Mesenchymal stem cell (in vitro differentiated cells and primary cell): Measurements from ENCODE around the gene FOSL1. TPM values are rescaled to one million over a fixed set of nuclear protein-coding genes. Genes with fewer than 3 reads are reported as not detected.

ENCODE experiments used
- DNase-seq: peaks from one replicate; pipeline ENCODE4 v3.0.0-alpha.2; 2013
- H2AFZ ChIP-seq: one replicate; pipeline ENCODE4 v1.6.1; 2013; ENCODE audit warnings: low read depth, mild to moderate bottlenecking, control low read depth, inconsistent platforms, low read length, moderate library complexity
- H2AK5ac ChIP-seq: 2 replicates; pipeline ENCODE4 v1.6.1; 2013; ENCODE audit warnings: low read length, moderate library complexity, mild to moderate bottlenecking, inconsistent platforms; ENCODE audit not compliant: severe bottlenecking
- H2BK120ac ChIP-seq: one replicate; pipeline ENCODE4 v1.6.1; 2013; ENCODE audit warnings: low read depth, mild to moderate bottlenecking, inconsistent platforms, low read length, moderate library complexity
- H2BK12ac ChIP-seq, 2 experiments: one replicate each; pipeline ENCODE4 v1.6.1; 2013; ENCODE audit warnings: inconsistent platforms in 2 of 2, low read length in 2 of 2, mild to moderate bottlenecking in 2 of 2, moderate library complexity in 2 of 2, control low read depth in 1 of 2
- H2BK15ac ChIP-seq: one replicate; pipeline ENCODE4 v1.6.1; 2013; ENCODE audit warnings: mild to moderate bottlenecking, low read depth, inconsistent platforms; ENCODE audit not compliant: poor library complexity, severe bottlenecking
- H2BK5ac ChIP-seq: 2 replicates; pipeline ENCODE4 v1.6.1; 2013; ENCODE audit warnings: low read depth, mild to moderate bottlenecking, low read length, control low read depth, inconsistent platforms; ENCODE audit not compliant: poor library complexity, severe bottlenecking
- H3K14ac ChIP-seq, 2 experiments: one replicate each; pipeline ENCODE4 v1.6.1; 2013; ENCODE audit warnings: inconsistent platforms in 2 of 2, low read length in 2 of 2, control low read depth in 1 of 2, mild to moderate bottlenecking in 1 of 2, moderate library complexity in 1 of 2
- H3K18ac ChIP-seq, 2 experiments: one replicate each; pipeline ENCODE4 v1.6.1; 2013; ENCODE audit warnings: inconsistent platforms in 2 of 2, low read length in 2 of 2, control low read depth in 1 of 2, low read depth in 1 of 2, mild to moderate bottlenecking in 1 of 2
- H3K23ac ChIP-seq, 2 experiments: one replicate each; pipeline ENCODE4 v1.6.1; 2013; ENCODE audit warnings: inconsistent platforms in 2 of 2, low read length in 2 of 2, mild to moderate bottlenecking in 2 of 2, moderate library complexity in 2 of 2, control low read depth in 1 of 2
- H3K27ac ChIP-seq: 2 replicates; pipeline ENCODE4 v1.5.1; 2013; ENCODE audit warnings: mild to moderate bottlenecking, moderate library complexity, low read length, control low read depth, inconsistent platforms; ENCODE audit not compliant: poor library complexity, severe bottlenecking
- H3K27me3 ChIP-seq, 2 experiments: 2 replicates each; pipeline versions ENCODE4 v1.6.1 to v1.7.0; 2013; ENCODE audit warnings: low read length in 2 of 2, mild to moderate bottlenecking in 2 of 2, moderate library complexity in 2 of 2, control low read depth in 1 of 2, inconsistent platforms in 1 of 2; ENCODE audit not compliant: control insufficient read depth in 1 of 2, insufficient read depth in 1 of 2
- H3K36me3 ChIP-seq, 2 experiments: 2 replicates each; pipeline versions ENCODE4 v1.6.1 to v1.7.0; 2013; ENCODE audit warnings: low read length in 2 of 2, control low read depth in 1 of 2, inconsistent platforms in 1 of 2, low read depth in 1 of 2, mild to moderate bottlenecking in 1 of 2; ENCODE audit not compliant: insufficient read depth in 2 of 2, control insufficient read depth in 1 of 2
- H3K4ac ChIP-seq, 2 experiments: one replicate each; pipeline ENCODE4 v1.6.1; 2013; ENCODE audit warnings: inconsistent platforms in 2 of 2, low read length in 2 of 2, mild to moderate bottlenecking in 2 of 2, moderate library complexity in 2 of 2, control low read depth in 1 of 2, low read depth in 1 of 2
- H3K4me1 ChIP-seq: 2 replicates; pipeline ENCODE4 v1.6.1; 2013; ENCODE audit warnings: low read depth, low read length, control low read depth; ENCODE audit not compliant: control insufficient read depth, insufficient read depth
- H3K4me2 ChIP-seq: 2 replicates; pipeline ENCODE4 v1.6.1; 2013; ENCODE audit warnings: low read length, mild to moderate bottlenecking, inconsistent platforms; ENCODE audit not compliant: poor library complexity, severe bottlenecking
- H3K4me3 ChIP-seq, 2 experiments: 2 replicates each; pipeline versions ENCODE4 v1.5.1 to v1.7.0; 2013; ENCODE audit warnings: low read length in 2 of 2, mild to moderate bottlenecking in 2 of 2, control low read depth in 1 of 2, low read depth in 1 of 2; ENCODE audit not compliant: insufficient read depth in 1 of 2
- H3K79me1 ChIP-seq: replicated peaks from 2 replicates; pipeline ENCODE4 v1.6.1; 2013; ENCODE audit warnings: mild to moderate bottlenecking, control low read depth, low read length, inconsistent platforms; ENCODE audit not compliant: poor library complexity, severe bottlenecking
- H3K9ac ChIP-seq: 2 replicates; pipeline ENCODE4 v1.7.0; 2013; ENCODE audit warnings: mild to moderate bottlenecking, low read length, moderate library complexity
- H3K9me3 ChIP-seq: 2 replicates; pipeline ENCODE4 v1.7.0; 2013; ENCODE audit warnings: mild to moderate bottlenecking, low read length; ENCODE audit not compliant: control insufficient read depth
- H4K8ac ChIP-seq: one replicate; pipeline ENCODE4 v1.6.1; 2013; ENCODE audit warnings: inconsistent platforms, mild to moderate bottlenecking, low read length, moderate library complexity
- H4K91ac ChIP-seq: one replicate; pipeline ENCODE4 v1.6.1; 2013; ENCODE audit warnings: mild to moderate bottlenecking, low read length, inconsistent platforms
- WGBS: methylation state at CpG from one replicate; pipeline ENCODE4 v1.1.7; 2013; ENCODE audit warnings: mixed read lengths; 5-methylcytosine and 5-hydroxymethylcytosine counted together
- polyA plus RNA-seq, 2 experiments: library from polyadenylated mRNA; stranded (reverse); fragments of 200-250 nt; gene quantifications; one replicate each; pipeline ENCODE4 v1.2.3, GENCODE V29; 2013

Gene FOSL1
- polyA plus RNA-seq (2013, experiment 1 of 2) = 40.2 TPM
- polyA plus RNA-seq (2013, experiment 2 of 2) = 38.9 TPM

GRCh38 chr11:65900125-65900898 lies at the start of gene FOSL1:
Gene FOSL1, minus strand, starts transcription at chr11:65900388. Its CDS starts 49 bp downstream, at chr11:65900339.
- WGBS = 3% methylated on average over 73 of the region's 80 CpGs

GRCh38 chr11:65947603-65948125 lies 47.5 kb upstream of the FOSL1 start:
- H3K23ac ChIP-seq = no peak overlapping the region
- no peak overlapping the region for H3K27ac ChIP-seq
- WGBS = 86% methylated on average over 11 of the region's 12 CpGs
- no peaks in the 10 kb centered on the region for H3K79me1 ChIP-seq
- H3K9ac ChIP-seq = no peak overlapping the region
- H3K4me2 ChIP-seq = no peak overlapping the region
- H2BK12ac ChIP-seq = no peak overlapping the region
- H3K4ac ChIP-seq = no peak overlapping the region
- H4K8ac ChIP-seq = no peak overlapping the region
- H2BK15ac ChIP-seq = no peak overlapping the region
- no peak overlapping the region for H2BK5ac ChIP-seq
- H2BK120ac ChIP-seq = no peak overlapping the region
- no peak overlapping the region for H2AK5ac ChIP-seq
- no peak overlapping the region for H2AFZ ChIP-seq
- no peaks in the 10 kb centered on the region for H3K36me3 ChIP-seq
- no peaks in the 10 kb centered on the region for H3K9me3 ChIP-seq
- H4K91ac ChIP-seq = no peak overlapping the region
- peak overlapping the region in 1 of 2 experiments; percentile 59 for H3K14ac ChIP-seq
- H3K18ac ChIP-seq = no peak overlapping the region
- no peaks in the 10 kb centered on the region for H3K4me1 ChIP-seq
- DNase-seq = no peak
- peaks cover 0 to 13% of the 10 kb centered on the region in 2 experiments for H3K27me3 ChIP-seq
- H3K4me3 ChIP-seq = no peak overlapping the region

More at GRCh38 chr11:65900125-65900898, at the start of gene FOSL1:
- Histone ChIP-seq H3K9ac (peak within 1 kb of the TSS; percentile 100), H3K18ac (peak within 1 kb of the TSS; percentile 78 to 95), H3K4me1 (peaks cover 43% of the 10 kb centered on the region), H3K23ac (peak within 1 kb of the TSS in 1 of 2 experiments; percentile 97), H3K79me1 (peaks cover 2% of the 10 kb centered on the region), H3K14ac (peak within 1 kb of the TSS in 1 of 2 experiments; percentile 94), H4K91ac (peak within 1 kb of the TSS; percentile 83), H2AK5ac (peak within 1 kb of the TSS; percentile 57), H3K36me3 (peaks cover 20 to 28% of the 10 kb centered on the region in 2 experiments), H3K27ac (peak within 1 kb of the TSS; percentile 94), H4K8ac (peak within 1 kb of the TSS; percentile 84), H2BK15ac (peak within 1 kb of the TSS; percentile 73), H2BK5ac (peak within 1 kb of the TSS; percentile 95), H2AFZ (peak within 1 kb of the TSS; percentile 39), H2BK120ac (peak within 1 kb of the TSS; percentile 82), H3K9me3 (no peaks in the 10 kb centered on the region), H3K4me2 (peak within 1 kb of the TSS; percentile 92), H2BK12ac (peak within 1 kb of the TSS; percentile 52 to 95), H3K4me3 (peak within 1 kb of the TSS; percentile 80 to 98), H3K27me3 (no peaks in the 10 kb centered on the region), H3K4ac (peak within 1 kb of the TSS; percentile 80 to 91)
- peak; percentile 97 for DNase-seq

GRCh38 chr11:65947133-65947532 lies 46.9 kb upstream of the FOSL1 start:
- no peak overlapping the region for H3K4me2 ChIP-seq
- no peak overlapping the region for H2BK5ac ChIP-seq
- H3K36me3 ChIP-seq = no peaks in the 10 kb centered on the region
- H3K27me3 ChIP-seq = peaks cover 0 to 13% of the 10 kb centered on the region in 2 experiments
- no peak overlapping the region for H3K4me3 ChIP-seq
- no peak overlapping the region for H2BK120ac ChIP-seq
- H3K79me1 ChIP-seq = no peaks in the 10 kb centered on the region
- no peak overlapping the region for H3K4ac ChIP-seq
- no peak for DNase-seq
- H2AFZ ChIP-seq = no peak overlapping the region
- no peak overlapping the region for H4K91ac ChIP-seq
- H3K14ac ChIP-seq = no peak overlapping the region
- H2BK12ac ChIP-seq = no peak overlapping the region
- no peak overlapping the region for H2BK15ac ChIP-seq
- no peaks in the 10 kb centered on the region for H3K4me1 ChIP-seq
- no peak overlapping the region for H3K27ac ChIP-seq
- H4K8ac ChIP-seq = no peak overlapping the region
- no peaks in the 10 kb centered on the region for H3K9me3 ChIP-seq
- no peak overlapping the region for H3K18ac ChIP-seq
- no peak overlapping the region for H2AK5ac ChIP-seq
- no peak overlapping the region for H3K23ac ChIP-seq
- WGBS = 79% methylated on average over 13 of the region's 13 CpGs
- H3K9ac ChIP-seq = no peak overlapping the region

DNA sequence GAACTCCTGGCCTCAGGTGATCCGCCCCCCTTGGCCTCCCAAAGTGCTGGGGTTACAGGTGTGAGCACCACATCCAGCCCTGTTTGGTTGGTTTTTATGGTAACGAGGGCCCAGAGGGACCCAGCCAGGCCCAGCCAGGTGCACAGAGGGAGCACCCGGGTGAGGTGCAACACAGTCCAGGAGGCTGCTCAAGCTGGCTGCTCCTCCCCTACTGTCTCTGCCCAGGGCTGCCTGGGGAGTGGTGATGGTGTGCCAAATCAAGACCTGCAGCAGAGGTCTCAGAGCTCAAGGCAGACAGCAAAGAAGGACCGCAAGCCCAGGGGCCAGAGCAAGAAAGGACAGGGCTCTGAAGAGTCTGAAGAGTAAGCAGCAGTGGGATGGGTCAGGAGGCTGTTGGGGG lies 46.5 kb upstream of the FOSL1 start:
- no peak overlapping the region for H3K4me2 ChIP-seq
- no peak overlapping the region for H2BK12ac ChIP-seq
- H3K9me3 ChIP-seq = no peaks in the 10 kb centered on the region
- H3K9ac ChIP-seq = no peak overlapping the region
- DNase-seq = no peak
- no peak overlapping the region for H4K91ac ChIP-seq
- no peak overlapping the region for H4K8ac ChIP-seq
- no peak overlapping the region for H3K23ac ChIP-seq
- no peak overlapping the region for H3K4ac ChIP-seq
- no peaks in the 10 kb centered on the region for H3K79me1 ChIP-seq
- H3K4me3 ChIP-seq = no peak overlapping the region
- no peak overlapping the region for H3K18ac ChIP-seq
- H3K27ac ChIP-seq = no peak overlapping the region
- H2BK5ac ChIP-seq = no peak overlapping the region
- peaks cover 1% of the 10 kb centered on the region for H3K4me1 ChIP-seq
- H2BK15ac ChIP-seq = no peak overlapping the region
- no peak overlapping the region for H2AK5ac ChIP-seq
- H2BK120ac ChIP-seq = no peak overlapping the region
- H3K36me3 ChIP-seq = no peaks in the 10 kb centered on the region
- peaks cover 0 to 13% of the 10 kb centered on the region in 2 experiments for H3K27me3 ChIP-seq
- H2AFZ ChIP-seq = no peak overlapping the region
- H3K14ac ChIP-seq = no peak overlapping the region
- WGBS = 81% methylated on average over 3 of the region's 4 CpGs
